ENCODE data around the gene CCHCR1.

The CCHCR1 gene

DNA sequence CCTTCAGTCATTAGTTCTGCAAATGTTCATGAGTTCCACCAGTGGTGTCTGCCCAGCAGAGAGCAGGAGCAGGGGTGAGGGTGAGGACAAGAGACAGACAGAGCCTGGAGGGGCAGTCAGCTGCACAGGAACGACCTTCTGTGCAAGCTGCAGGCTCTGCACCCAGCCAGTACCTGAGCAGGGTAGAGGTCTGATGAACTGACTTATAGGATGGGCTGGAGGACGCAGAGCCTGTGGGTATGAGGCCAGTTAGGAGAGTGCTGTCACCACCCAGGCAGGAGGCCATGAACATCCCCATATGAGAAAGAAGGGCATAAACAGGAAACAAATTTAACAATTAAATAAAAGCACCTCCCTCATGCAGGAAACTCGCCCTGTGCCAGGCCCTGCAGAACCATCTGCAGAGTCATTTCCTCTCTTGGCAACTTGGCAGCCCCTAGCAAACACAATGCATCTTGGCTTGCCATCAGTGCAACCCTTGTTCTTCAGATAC, 63.2 kb downstream of the CCHCR1 start:
- DNase-seq: peak; percentile 37

DNA sequence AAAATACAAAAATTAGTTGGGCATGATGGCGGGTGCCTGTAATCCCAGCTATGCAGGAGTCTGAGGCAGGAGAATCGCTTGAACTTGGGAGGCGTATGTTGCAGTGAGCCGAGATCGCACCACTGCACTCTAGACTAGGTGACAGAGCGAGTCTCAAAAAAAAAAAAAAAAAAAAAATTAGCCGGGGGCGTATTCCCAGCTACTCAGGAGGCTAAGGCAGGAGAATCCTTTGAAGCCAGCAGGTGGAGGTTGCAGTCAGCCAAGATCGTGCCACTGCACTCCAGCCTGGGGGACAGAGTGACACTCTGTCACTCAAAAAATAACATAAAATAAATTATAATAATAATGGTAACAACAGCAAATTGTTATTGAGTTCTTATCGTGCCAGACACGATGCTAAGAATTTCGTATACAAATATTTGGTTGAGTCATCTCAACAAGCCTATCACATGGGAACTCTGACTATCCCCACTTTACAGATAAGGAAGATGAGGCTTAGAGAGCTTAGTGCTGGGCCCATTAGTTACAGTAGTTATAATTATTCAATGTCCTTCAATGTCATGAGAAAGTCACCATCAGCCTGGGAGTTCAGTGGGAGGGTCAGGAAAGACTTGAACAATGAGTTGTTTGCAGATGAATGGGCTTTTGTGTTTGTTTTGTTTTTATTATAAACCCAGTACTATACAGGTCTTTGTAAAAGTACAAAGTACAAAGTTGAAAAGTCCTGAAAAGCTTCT, 64.7 kb downstream of the CCHCR1 start:
- DNase-seq: peak; percentile 83

Data from hematopoietic multipotent progenitor cell treated with erythropoietin and hydrocortisone succinate and interleukin-3 and kit ligand, for 8 days (in vitro differentiated cells).